ENCODE results near the gene ADAMTS17.
"Not testable (repeated sequence)": the region's sequence is repeated elsewhere in the genome, so short reads cannot be mapped to it uniquely, and the experiment has no call there.

The ADAMTS17 gene

DNA sequence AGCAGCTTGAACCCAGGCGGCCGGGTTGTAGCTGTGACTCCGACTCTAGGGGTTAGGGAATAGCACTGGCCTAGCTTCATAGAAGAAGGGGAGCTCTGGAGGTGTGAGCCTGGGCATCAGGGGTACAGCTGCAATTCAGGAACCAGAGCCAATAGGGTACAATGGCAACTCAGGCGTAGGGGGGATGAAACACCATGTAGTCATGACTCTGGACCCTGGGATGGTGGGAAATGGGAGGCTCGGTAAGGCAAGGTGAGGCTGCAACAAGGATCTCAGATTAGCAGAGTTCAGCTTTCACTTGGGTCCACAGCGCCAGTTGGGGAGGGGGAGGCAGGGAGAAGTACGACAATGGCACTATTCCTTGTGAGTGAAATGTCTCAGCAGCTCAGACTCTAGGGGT, 398.3 kb downstream of the ADAMTS17 start:
- H3K27ac ChIP-seq: no peak overlapping the region
- DNase-seq (ENCODE audit: low read depth, low spot score): no peak

DNA sequence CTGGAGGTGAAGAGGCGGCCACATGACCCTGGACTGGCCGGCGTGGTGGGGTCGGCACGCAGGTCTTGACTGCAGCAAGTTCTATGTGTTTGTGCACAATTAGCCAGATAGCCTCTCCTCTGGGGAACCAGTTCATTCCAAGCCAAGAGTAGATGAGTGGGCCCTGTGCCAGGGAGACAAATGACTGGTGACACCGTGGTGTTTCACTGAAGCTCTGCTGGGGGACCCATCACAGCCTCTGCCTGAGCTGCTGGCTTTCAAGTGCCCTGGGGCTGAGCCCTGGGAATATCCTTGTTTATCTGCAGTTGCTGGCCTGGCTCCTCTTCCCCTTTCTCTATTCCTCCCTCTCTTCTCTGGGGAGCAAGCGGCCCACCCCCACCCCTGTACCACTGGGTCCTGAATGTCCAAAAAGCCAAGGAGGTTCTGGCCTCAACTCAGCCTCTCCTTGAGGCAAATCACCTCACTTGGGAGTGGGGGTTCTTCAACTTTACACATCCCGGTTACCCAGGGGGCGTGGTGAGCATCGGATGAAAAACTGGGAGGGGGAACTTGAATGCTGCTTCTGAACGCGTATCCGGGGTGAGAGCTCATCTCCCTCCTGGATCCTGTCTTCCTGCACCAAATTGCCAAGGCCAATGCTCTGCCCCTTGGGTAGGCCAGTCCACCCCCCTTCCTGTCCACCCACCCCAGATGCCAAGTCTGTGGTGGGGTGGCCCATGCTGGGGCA, 408.9 kb downstream of the ADAMTS17 start:
- no peak for DNase-seq (ENCODE audit: low read depth, low spot score)
- no peak overlapping the region for H3K27ac ChIP-seq

DNA sequence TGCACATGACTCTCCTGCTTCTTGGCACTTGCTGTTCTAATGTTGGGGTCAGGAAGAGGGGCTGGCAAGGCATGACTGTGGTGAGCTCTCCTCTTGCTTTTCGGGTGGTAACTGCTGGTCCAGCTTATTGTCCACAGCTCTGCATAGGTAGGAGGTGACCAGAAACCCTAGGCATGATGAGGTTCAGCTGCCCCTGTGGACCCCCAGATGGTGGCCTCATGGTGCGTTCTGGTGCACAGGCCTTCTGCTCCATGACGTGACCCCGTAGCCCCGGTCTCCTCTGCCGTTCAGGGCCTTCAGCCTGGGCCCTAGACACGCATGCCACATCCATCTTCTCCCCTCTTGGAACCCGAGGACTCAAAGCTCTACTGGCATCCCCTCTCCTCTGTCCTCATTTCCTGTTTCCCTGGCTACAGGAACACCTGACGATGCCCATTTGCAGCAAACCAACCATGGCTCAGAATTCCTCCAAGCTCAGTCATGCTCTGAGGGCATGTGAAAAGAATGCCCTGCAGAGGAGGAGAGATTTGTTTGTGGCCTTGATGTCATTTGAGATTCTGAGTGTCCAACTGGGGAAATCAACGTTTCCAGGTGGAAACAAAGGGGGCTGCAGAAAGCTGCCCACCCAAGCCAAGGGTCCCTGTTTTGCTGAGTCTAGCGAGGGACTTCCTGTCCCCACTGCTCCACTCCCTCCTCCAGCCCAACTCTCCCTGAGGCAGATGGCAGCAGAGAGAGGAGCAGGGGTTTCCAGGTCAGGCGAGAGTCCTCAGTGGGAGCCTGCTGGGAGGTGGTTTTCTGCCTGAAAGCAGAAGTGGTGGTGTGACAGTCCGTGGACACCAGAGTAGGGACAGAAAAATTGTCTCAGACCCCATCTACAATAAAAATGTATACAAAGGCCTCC, 409.8 kb downstream of the ADAMTS17 start:
- no peak overlapping the region for H3K27ac ChIP-seq
- DNase-seq (ENCODE audit: low read depth, low spot score): no peak

DNA sequence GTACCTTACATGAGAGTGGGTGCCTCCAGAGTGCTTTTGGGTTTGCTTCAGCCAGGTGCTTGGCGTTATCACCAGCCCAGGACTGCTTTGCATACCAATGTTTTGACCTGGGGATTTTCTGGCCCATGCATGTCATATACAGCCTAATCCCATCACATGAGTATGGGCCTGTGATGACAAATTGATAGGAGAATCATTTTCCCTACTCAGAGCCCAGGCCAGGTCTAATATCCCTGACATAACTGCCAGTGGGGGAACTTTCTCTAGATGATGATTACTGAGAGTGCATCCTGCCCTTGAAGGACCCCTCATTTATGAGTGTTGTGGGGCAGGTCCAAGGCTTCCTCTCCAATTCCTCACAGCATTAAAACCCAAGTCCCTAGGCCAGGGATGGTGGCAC, 411.1 kb downstream of the ADAMTS17 start:
- no peak overlapping the region for H3K27ac ChIP-seq
- DNase-seq (ENCODE audit: low read depth, low spot score): no peak

DNA sequence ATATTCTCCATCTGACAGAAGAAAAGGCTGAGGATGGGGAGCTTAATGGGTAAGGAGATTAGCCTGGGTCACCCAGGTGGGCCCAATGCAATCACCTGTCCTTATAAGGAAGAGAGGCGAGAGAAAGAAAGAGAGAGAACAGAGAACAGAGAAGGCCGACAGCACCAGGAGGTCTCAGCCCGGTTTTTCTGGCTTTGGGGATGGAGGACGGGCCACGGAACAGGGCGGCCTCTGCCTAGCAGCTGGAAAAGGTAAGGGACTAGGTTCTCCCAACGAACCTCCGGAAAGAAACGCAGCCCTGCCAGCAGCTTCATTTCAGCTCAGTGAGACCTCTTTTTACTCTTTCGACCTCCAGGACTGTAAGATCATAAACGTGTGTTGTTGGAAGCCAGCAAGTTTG, 412.5 kb downstream of the ADAMTS17 start:
- no peak overlapping the region for H3K27ac ChIP-seq
- DNase-seq (ENCODE audit: low read depth, low spot score): no peak

DNA sequence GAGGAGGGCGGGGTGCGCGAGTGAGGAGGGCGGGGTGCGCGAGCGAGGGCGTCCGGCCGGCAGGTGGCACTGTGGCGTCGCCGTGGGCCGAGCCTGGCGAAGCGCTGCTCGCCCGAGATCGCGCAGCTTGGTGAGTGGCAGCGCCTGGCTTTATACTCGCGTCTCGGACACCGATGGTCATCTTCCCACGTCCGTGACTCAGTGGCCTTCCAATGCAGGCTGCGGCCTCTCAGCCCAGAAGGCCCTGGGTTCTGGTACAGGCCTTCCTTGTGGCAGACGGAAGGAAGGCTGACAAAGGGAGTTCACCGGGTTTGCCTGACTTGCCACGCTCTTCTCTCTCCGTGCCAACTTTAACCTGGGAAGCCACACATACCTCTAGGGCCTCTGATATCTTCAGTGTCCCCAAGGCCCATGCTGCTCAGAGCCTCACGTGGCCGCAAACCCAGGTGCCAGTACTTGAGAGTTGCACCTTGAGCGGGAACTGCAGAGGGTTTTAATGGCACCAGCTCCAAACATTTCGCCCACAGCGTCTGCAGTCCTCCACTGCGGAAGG, 413.3 kb downstream of the ADAMTS17 start:
- DNase-seq (ENCODE audit: low read depth, low spot score): no peak
- peak overlapping the region; percentile 48 for H3K27ac ChIP-seq

DNA sequence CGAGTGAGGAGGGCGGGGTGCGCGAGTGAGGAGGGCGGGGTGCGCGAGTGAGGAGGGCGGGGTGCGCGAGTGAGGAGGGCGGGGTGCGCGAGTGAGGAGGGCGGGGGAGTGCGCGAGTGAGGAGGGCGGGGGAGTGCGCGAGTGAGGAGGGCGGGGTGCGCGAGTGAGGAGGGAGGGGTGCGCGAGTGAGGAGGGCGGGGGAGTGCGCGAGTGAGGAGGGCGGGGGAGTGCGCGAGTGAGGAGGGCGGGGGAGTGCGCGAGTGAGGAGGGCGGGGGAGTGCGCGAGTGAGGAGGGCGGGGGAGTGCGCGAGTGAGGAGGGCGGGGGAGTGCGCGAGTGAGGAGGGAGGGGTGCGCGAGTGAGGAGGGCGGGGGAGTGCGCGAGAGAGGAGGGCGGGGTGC, 415.2 kb downstream of the ADAMTS17 start:
- DNase-seq (ENCODE audit: low read depth, low spot score); H3K27ac ChIP-seq: not testable (repeated sequence)

DNA sequence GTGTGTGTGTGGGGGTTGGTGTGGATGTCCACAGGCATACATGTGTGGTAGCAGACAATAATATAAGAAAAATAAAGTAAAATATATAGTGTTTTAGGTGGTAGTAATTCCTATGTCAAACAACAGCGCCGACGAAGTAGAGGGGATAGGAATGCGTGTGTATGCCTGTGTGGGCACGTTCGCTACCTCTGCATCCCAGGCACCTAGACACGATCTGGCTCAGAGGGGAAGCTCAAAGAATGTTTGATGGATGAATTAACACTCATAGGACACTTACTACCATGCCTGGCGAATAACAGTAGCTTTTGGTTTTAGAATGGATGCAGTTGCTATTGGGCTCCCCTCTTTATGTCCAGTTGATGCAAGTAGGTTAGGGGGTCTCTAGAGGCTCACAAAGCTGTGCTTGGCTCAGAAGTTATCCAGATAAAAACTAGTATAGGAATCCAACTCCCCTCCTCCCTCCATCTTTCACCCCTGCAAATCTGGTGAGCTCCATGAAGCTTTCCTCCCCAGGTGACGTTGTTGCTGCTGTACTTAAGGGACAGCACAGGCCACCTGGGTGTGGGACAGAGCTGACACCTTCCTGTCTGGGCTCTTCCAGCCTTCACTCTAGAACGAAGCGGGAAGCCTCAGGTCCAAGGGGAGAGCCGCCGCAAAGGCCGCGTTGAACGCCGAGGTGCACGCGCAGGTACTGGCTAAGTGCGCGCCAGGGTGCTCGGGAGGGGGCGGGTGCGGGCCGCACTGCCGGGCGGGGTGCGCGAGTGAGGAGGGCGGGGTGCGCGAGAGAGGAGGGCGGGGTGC, 415.9 kb downstream of the ADAMTS17 start:
- peak; percentile 24 for DNase-seq (ENCODE audit: low read depth, low spot score)
- H3K27ac ChIP-seq: peak overlapping the region; percentile 32

DNA sequence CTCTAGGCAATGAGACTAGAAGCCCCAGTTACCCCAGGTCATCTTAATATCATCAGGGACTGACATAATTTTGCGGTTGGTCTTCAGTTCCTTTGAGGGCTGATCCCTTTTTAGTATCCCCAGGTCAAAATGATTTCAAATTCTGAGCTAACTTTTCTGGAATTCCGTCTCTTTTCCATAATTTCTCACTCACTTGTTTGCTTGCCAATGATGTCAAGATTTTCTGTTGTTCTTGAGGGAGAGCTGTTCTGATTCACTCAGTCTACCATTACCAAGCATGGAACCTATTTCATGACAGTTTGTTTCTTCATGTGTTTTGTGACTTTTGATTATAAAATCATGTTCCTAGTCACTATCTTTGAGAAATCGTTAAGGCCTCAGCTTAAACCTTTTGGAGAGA, 418.1 kb downstream of the ADAMTS17 start:
- no peak for DNase-seq (ENCODE audit: low read depth, low spot score)
- H3K27ac ChIP-seq: no peak overlapping the region

Data from epithelial cell of prostate (primary cell).